Astrocyte (in vitro differentiated cells and primary cell): Measurements from ENCODE around the gene BHLHA15.

Source experiments
- CTCF ChIP-seq: IDR thresholded peaks from 2 replicates; pipeline ENCODE4 v1.5.1; 2011; ENCODE audit warnings: low read depth, mild to moderate bottlenecking, inconsistent platforms, low read length, moderate library complexity; ENCODE audit not compliant: insufficient read depth
- EZH2 ChIP-seq: IDR thresholded peaks from 2 replicates; pipeline ENCODE4 v1.6.1; 2012; ENCODE audit warnings: mild to moderate bottlenecking, low read length, inconsistent platforms; ENCODE audit not compliant: insufficient read depth

- TF ChIP-seq CTCF (no peak), EZH2 (no peak)
These were observed 32.9 kb upstream of the BHLHA15 start for GRCh38 chr7:98178321-98178720.
